H9 (cell line): Measurements from ENCODE around the gene CNTN2. TPM values are rescaled to one million over a fixed set of nuclear protein-coding genes. Genes with fewer than 3 reads are reported as not detected.
A peak's percentile ranks its signal among the peaks of the same experiment; 100 is the strongest.

Source experiments
- DNase-seq: peaks from one replicate; pipeline ENCODE4 v3.0.0-alpha.2; 2017
- H2AFZ ChIP-seq: one replicate; pipeline ENCODE4 v1.6.1; 2013; ENCODE audit warnings: mild to moderate bottlenecking, low read length, control low read depth, moderate library complexity
- H2AK5ac ChIP-seq: 2 replicates; pipeline ENCODE4 v1.6.1; 2013; ENCODE audit warnings: low read length, control low read depth, mixed read lengths; ENCODE audit not compliant: insufficient read length
- H2BK120ac ChIP-seq: one replicate; pipeline ENCODE4 v1.6.1; 2013; ENCODE audit warnings: low read depth, mild to moderate bottlenecking, low read length, control low read depth, inconsistent platforms; ENCODE audit not compliant: poor library complexity, severe bottlenecking
- H2BK12ac ChIP-seq: 2 replicates; pipeline ENCODE4 v1.6.1; 2013; ENCODE audit warnings: low read length, control low read depth, mixed read lengths, low read depth; ENCODE audit not compliant: insufficient read length
- H2BK15ac ChIP-seq: 2 replicates; pipeline ENCODE4 v1.6.1; 2013; ENCODE audit warnings: low read depth, low read length, control low read depth
- H2BK20ac ChIP-seq: one replicate; pipeline ENCODE4 v1.6.1; 2013; ENCODE audit warnings: low read depth, mild to moderate bottlenecking, low read length, control low read depth, inconsistent platforms; ENCODE audit not compliant: poor library complexity, severe bottlenecking
- H2BK5ac ChIP-seq: 2 replicates; pipeline ENCODE4 v1.6.1; 2013; ENCODE audit warnings: low read length, control low read depth, mixed read lengths; ENCODE audit not compliant: insufficient read length
- H3K14ac ChIP-seq: 2 replicates; pipeline ENCODE4 v1.6.1; 2013; ENCODE audit warnings: low read length, control low read depth; ENCODE audit not compliant: insufficient read depth
- H3K18ac ChIP-seq: 2 replicates; pipeline ENCODE4 v1.6.1; 2013; ENCODE audit warnings: low read depth, mild to moderate bottlenecking, mixed read lengths, low read length, control low read depth; ENCODE audit not compliant: insufficient read length
- H3K23ac ChIP-seq: 2 replicates; pipeline ENCODE4 v1.6.1; 2013; ENCODE audit warnings: low read length, control low read depth, mixed read lengths, low read depth; ENCODE audit not compliant: insufficient read length
- H3K23me2 ChIP-seq: 2 replicates; pipeline ENCODE4 v1.6.1; 2013; ENCODE audit warnings: low read depth, mild to moderate bottlenecking, mixed read lengths, low read length, control low read depth; ENCODE audit not compliant: insufficient read length, poor library complexity, severe bottlenecking
- H3K27ac ChIP-seq: 2 replicates; pipeline ENCODE4 v1.5.1; 2013; ENCODE audit warnings: low read length, control low read depth, mixed read lengths, low read depth; ENCODE audit not compliant: insufficient read length
- H3K27me3 ChIP-seq: 2 replicates; pipeline ENCODE4 v1.6.1; 2013; ENCODE audit warnings: low read length, control low read depth, inconsistent platforms; ENCODE audit not compliant: insufficient read depth
- H3K4ac ChIP-seq: 2 replicates; pipeline ENCODE4 v1.6.1; 2013; ENCODE audit warnings: low read depth, mild to moderate bottlenecking, control low read depth, inconsistent platforms, low read length, moderate library complexity
- H3K4me1 ChIP-seq: 2 replicates; pipeline ENCODE4 v1.6.1; 2013; ENCODE audit warnings: low read length, control low read depth, inconsistent platforms; ENCODE audit not compliant: insufficient read depth
- H3K4me2 ChIP-seq: 2 replicates; pipeline ENCODE4 v1.6.1; 2013; ENCODE audit warnings: low read length, control low read depth, mixed read lengths; ENCODE audit not compliant: insufficient read length, insufficient read depth
- H3K56ac ChIP-seq: 2 replicates; pipeline ENCODE4 v1.6.1; 2013; ENCODE audit warnings: low read depth, mild to moderate bottlenecking, mixed read lengths, low read length, control low read depth; ENCODE audit not compliant: insufficient read length
- H3K79me1 ChIP-seq: 2 replicates; pipeline ENCODE4 v1.6.1; 2013; ENCODE audit warnings: low read depth, mild to moderate bottlenecking, moderate library complexity, low read length, control low read depth, inconsistent platforms; ENCODE audit not compliant: insufficient read depth, poor library complexity, severe bottlenecking
- H3K79me2 ChIP-seq: 2 replicates; pipeline ENCODE4 v1.6.1; 2013; ENCODE audit warnings: low read length, control low read depth, inconsistent platforms; ENCODE audit not compliant: insufficient read depth
- H3K9ac ChIP-seq: 2 replicates; pipeline ENCODE4 v1.6.1; 2013; ENCODE audit warnings: low read length, control low read depth, mixed read lengths; ENCODE audit not compliant: insufficient read length; ENCODE audit errors: extremely low read depth
- H3K9me3 ChIP-seq: one replicate; pipeline ENCODE4 v1.6.1; 2013; ENCODE audit warnings: low read depth, low read length, inconsistent platforms; ENCODE audit not compliant: control insufficient read depth
- H3T11ph ChIP-seq: one replicate; pipeline ENCODE4 v1.6.1; 2013; ENCODE audit warnings: mild to moderate bottlenecking, low read length, control low read depth, inconsistent platforms
- H4K20me1 ChIP-seq: one replicate; pipeline ENCODE4 v1.6.1; 2013; ENCODE audit not compliant: control insufficient read depth, insufficient read length, insufficient read depth
- H4K5ac ChIP-seq: 2 replicates; pipeline ENCODE4 v1.6.1; 2013; ENCODE audit warnings: low read depth, mild to moderate bottlenecking, mixed read lengths, low read length, control low read depth; ENCODE audit not compliant: insufficient read length
- H4K8ac ChIP-seq: replicated peaks from 2 replicates; pipeline ENCODE4 v1.6.1; 2013; ENCODE audit warnings: low read length, control low read depth, mixed read lengths, low read depth; ENCODE audit not compliant: insufficient read length
- H4K91ac ChIP-seq: 2 replicates; pipeline ENCODE4 v1.6.1; 2013; ENCODE audit warnings: low read depth, mild to moderate bottlenecking, moderate library complexity, mixed read lengths, low read length, control low read depth; ENCODE audit not compliant: insufficient read length
- H3K27ac Mint-ChIP-seq, 3 experiments: 2 replicates in 2 of 3; 3 replicates in 1 of 3; pipeline ENCODE4 v1.8.0; 2020 to 2021; ENCODE audit warnings: mixed read lengths in 3 of 3, mild to moderate bottlenecking in 1 of 3, moderate library complexity in 1 of 3
- H3K27me3 Mint-ChIP-seq: 2 replicates; pipeline ENCODE4 v1.8.0; 2021; ENCODE audit warnings: low read depth, mild to moderate bottlenecking, moderate library complexity, mixed read lengths
- H3K36me3 Mint-ChIP-seq, 3 experiments: 2 replicates in 2 of 3; 3 replicates in 1 of 3; pipeline ENCODE4 v1.8.0; 2020 to 2021; ENCODE audit warnings: low read depth in 3 of 3, mixed read lengths in 3 of 3; ENCODE audit not compliant: insufficient read depth in 1 of 3
- H3K4me1 Mint-ChIP-seq, 2 experiments: 2 replicates each; pipeline ENCODE4 v1.8.0; 2020; ENCODE audit warnings: mixed read lengths in 2 of 2
- H3K4me3 Mint-ChIP-seq, 2 experiments: 2 replicates in 1 of 2; 3 replicates in 1 of 2; pipeline ENCODE4 v1.8.0; 2020 to 2021; ENCODE audit warnings: mild to moderate bottlenecking in 2 of 2, mixed read lengths in 2 of 2, moderate library complexity in 1 of 2
- H3K9me3 Mint-ChIP-seq, 2 experiments: 2 replicates in 1 of 2; 3 replicates in 1 of 2; pipeline ENCODE4 v1.8.0; 2020; ENCODE audit warnings: mild to moderate bottlenecking in 2 of 2, mixed read lengths in 2 of 2, moderate library complexity in 1 of 2
- CTCF ChIP-seq: fragments of 200-600 bp; sonication (generic); conservative IDR thresholded peaks from 3 replicates; pipeline ENCODE4 v1.8.0; 2021; ENCODE audit warnings: antibody characterized with exemption, mild to moderate bottlenecking
- WGBS: extraction: QIAGEN DNeasy Blood & Tissue Kit; methylation state at CpG from one replicate; pipeline ENCODE4 v1.1.7; 2013; ENCODE audit warnings: missing lambda C conversion rate, low lambda C conversion rate, mixed read lengths; ENCODE audit not compliant: insufficient read length; ENCODE audit errors: extremely low coverage; 5-methylcytosine and 5-hydroxymethylcytosine counted together
- total RNA-seq: library from RNA; stranded (reverse); gene quantifications from 2 replicates; pipeline ENCODE4 v1.2.1, GENCODE V29; 2021

The CNTN2 gene
- total RNA-seq, 1 experiment from 2014 or later = 0.42 TPM

GRCh38 chr1:205059660-205060059 lies 16.6 kb downstream of the CNTN2 start:
- no peak overlapping the region for H2BK5ac ChIP-seq
- H3K27ac Mint-ChIP-seq = peak overlapping the region in 1 of 3 experiments; percentile 40; a peak in 1 of 7 replicates
- no peaks in the 10 kb centered on the region for H3K9me3 ChIP-seq
- H3K4me2 ChIP-seq = no peak overlapping the region
- no peaks in the 10 kb centered on the region for H3K79me2 ChIP-seq
- no peak overlapping the region for H2BK120ac ChIP-seq
- no peaks in the 10 kb centered on the region for H3K4me1 ChIP-seq
- H3K4me3 Mint-ChIP-seq = no peak overlapping the region
- no peak overlapping the region for H3T11ph ChIP-seq
- H4K8ac ChIP-seq = no peak overlapping the region
- no peaks in the 10 kb centered on the region for H3K9me3 Mint-ChIP-seq
- H4K5ac ChIP-seq = no peak overlapping the region
- H3K23me2 ChIP-seq = no peaks in the 10 kb centered on the region
- TF ChIP-seq CTCF = no peak
- no peak overlapping the region for H3K56ac ChIP-seq
- no peaks in the 10 kb centered on the region for H3K79me1 ChIP-seq
- no peaks in the 10 kb centered on the region for H4K20me1 ChIP-seq
- no peak overlapping the region for H2BK15ac ChIP-seq
- no peak for DNase-seq
- H3K14ac ChIP-seq = no peak overlapping the region
- no CpG with 5 or more reads among the region's 6 CpGs for WGBS
- H3K18ac ChIP-seq = no peak overlapping the region
- H2BK12ac ChIP-seq = no peak overlapping the region
- no peak overlapping the region for H3K27ac ChIP-seq
- no peak overlapping the region for H2AFZ ChIP-seq
- no peak overlapping the region for H3K4ac ChIP-seq
- no peak overlapping the region for H3K23ac ChIP-seq
- no peak overlapping the region for H4K91ac ChIP-seq
- H3K27me3 ChIP-seq = no peaks in the 10 kb centered on the region
- H3K4me1 Mint-ChIP-seq = peaks cover 4% of the 10 kb centered on the region in 2 experiments
- H2AK5ac ChIP-seq = no peak overlapping the region
- no peak overlapping the region for H3K9ac ChIP-seq
- H3K36me3 Mint-ChIP-seq = no peaks in the 10 kb centered on the region
- no peak overlapping the region for H2BK20ac ChIP-seq
- H3K27me3 Mint-ChIP-seq = peaks cover 5% of the 10 kb centered on the region; the same call in 1 of the 2 replicates
